HUES48 (cell line): ENCODE data around the gene HID1.
A peak's percentile ranks its signal among the peaks of the same experiment; 100 is the strongest.

ENCODE experiments used
- H3K27ac ChIP-seq: one replicate; pipeline ENCODE4 v1.7.0; 2013; ENCODE audit warnings: low read depth, low read length, inconsistent platforms
- H3K27me3 ChIP-seq: 2 replicates; pipeline ENCODE4 v1.6.1; 2013; ENCODE audit warnings: mild to moderate bottlenecking, low read length; ENCODE audit not compliant: control insufficient read depth, insufficient read depth
- H3K36me3 ChIP-seq: 2 replicates; pipeline ENCODE4 v1.6.1; 2013; ENCODE audit warnings: low read length; ENCODE audit not compliant: control insufficient read depth, insufficient read depth
- H3K4me1 ChIP-seq: 2 replicates; pipeline ENCODE4 v1.6.1; 2013; ENCODE audit warnings: mild to moderate bottlenecking, low read length; ENCODE audit not compliant: control insufficient read depth, insufficient read depth
- H3K4me3 ChIP-seq: 2 replicates; pipeline ENCODE4 v1.5.1; 2013; ENCODE audit warnings: mild to moderate bottlenecking, low read depth, low read length
- H3K9ac ChIP-seq: 2 replicates; pipeline ENCODE4 v1.6.1; 2013; ENCODE audit warnings: mild to moderate bottlenecking, low read depth, low read length, moderate library complexity
- H3K9me3 ChIP-seq: 2 replicates; pipeline ENCODE4 v1.6.1; 2013; ENCODE audit warnings: low read length; ENCODE audit not compliant: control insufficient read depth, insufficient read depth

The HID1 gene

DNA sequence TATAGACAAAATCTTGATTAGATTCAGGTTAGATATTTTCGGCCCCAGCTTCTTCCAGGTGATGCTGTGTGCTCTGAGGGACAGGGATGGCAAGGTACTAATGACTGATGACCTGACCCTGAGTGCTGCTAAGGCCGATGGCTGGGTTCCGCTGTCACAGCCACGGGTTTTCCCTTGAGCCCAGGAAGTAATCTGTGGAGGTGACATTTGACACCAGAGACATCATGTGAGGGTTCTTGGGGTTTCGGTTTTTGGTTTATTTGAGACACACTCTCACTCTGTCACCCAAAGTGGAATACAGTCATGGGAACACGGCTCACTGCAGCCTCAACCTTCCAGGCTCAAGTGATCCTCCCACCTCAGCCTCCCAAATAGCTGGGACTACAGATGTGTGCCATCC, 27.0 kb downstream of the HID1 start:
- Histone ChIP-seq H3K9ac (no peak overlapping the region), H3K4me3 (no peak overlapping the region), H3K27ac (no peak overlapping the region), H3K9me3 (no peaks in the 10 kb centered on the region), H3K4me1 (peaks cover 7% of the 10 kb centered on the region), H3K36me3 (no peaks in the 10 kb centered on the region), H3K27me3 (no peaks in the 10 kb centered on the region)

- H3K27ac ChIP-seq = no peak overlapping the region
- peaks cover 7% of the 10 kb centered on the region for H3K27me3 ChIP-seq
- no peak overlapping the region for H3K9ac ChIP-seq
These were observed 28.6 kb downstream of the HID1 start for GRCh38 chr17:74943808-74944522.

GRCh38 chr17:74941128-74941725, 31.3 kb downstream of the HID1 start:
- Histone ChIP-seq H3K27me3 (peaks cover 34% of the 10 kb centered on the region), H3K4me1 (peaks cover 7% of the 10 kb centered on the region), H3K27ac (no peak overlapping the region), H3K36me3 (no peaks in the 10 kb centered on the region), H3K4me3 (no peak overlapping the region), H3K9me3 (no peaks in the 10 kb centered on the region), H3K9ac (no peak overlapping the region)

More at GRCh38 chr17:74943808-74944522, 28.6 kb downstream of the HID1 start:
- H3K36me3 ChIP-seq = no peaks in the 10 kb centered on the region
- peaks cover 7% of the 10 kb centered on the region for H3K4me1 ChIP-seq
- H3K9me3 ChIP-seq = no peaks in the 10 kb centered on the region
- no peak overlapping the region for H3K4me3 ChIP-seq

DNA sequence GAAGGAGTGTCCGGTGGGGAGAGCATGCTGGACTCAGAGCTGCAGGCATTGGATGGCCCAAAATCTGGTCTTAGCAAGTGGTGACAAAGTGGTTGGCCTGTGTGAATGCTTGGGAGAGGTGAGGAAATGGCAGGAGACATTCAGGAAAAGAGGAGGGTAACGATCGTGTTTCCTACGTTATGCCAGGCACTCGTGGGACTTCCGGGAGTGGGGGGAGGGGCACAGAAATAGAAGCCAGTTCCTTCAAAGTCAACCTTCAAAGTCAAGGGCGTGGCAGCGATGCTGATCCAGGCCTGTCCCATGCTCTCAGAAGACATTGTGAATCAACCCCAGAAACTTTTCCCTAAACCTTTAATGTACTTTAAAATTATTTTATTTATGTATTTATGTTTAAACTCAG, 33.0 kb downstream of the HID1 start:
- Histone ChIP-seq H3K9ac (no peak overlapping the region), H3K4me3 (no peak overlapping the region), H3K27me3 (peaks cover 51% of the 10 kb centered on the region), H3K27ac (no peak overlapping the region), H3K36me3 (no peaks in the 10 kb centered on the region), H3K4me1 (peaks cover 12% of the 10 kb centered on the region), H3K9me3 (no peaks in the 10 kb centered on the region)

- H3K27me3 ChIP-seq = peaks cover 62% of the 10 kb centered on the region
- no peak overlapping the region for H3K27ac ChIP-seq
These were observed 34.2 kb downstream of the HID1 start for GRCh38 chr17:74938194-74938950.

GRCh38 chr17:74937064-74938051, 35.2 kb downstream of the HID1 start:
- no peaks in the 10 kb centered on the region for H3K36me3 ChIP-seq
- H3K9me3 ChIP-seq = no peaks in the 10 kb centered on the region
- no peak overlapping the region for H3K4me3 ChIP-seq
- H3K27me3 ChIP-seq = peaks cover 72% of the 10 kb centered on the region
- 0 out of 2 replicates have a peak, but pooled peaks cover 5% of the 10 kb centered on the region for H3K4me1 ChIP-seq
- no peak overlapping the region for H3K9ac ChIP-seq
- H3K27ac ChIP-seq = no peak overlapping the region

More at GRCh38 chr17:74938194-74938950, 34.2 kb downstream of the HID1 start:
- Histone ChIP-seq H3K4me1 (0 out of 2 replicates have a peak, but pooled peaks cover 5% of the 10 kb centered on the region), H3K4me3 (no peak overlapping the region), H3K9me3 (no peaks in the 10 kb centered on the region), H3K36me3 (no peaks in the 10 kb centered on the region), H3K9ac (no peak overlapping the region)

DNA sequence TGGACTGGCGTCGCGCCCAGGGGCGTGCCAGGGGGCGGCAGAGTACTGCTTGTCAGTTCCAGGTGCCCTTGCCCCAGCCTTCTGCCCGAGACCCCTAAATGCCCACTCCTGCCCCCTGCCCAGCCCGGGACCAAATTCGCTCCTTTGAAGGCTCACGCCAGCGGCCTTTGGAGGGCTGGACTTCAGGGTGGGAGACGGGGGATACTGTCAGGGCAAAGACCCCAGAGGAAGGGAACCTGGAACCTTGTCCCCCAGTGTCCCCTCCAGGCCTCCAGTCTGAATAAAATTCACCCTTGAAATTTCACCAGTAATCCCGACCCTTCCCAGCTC, 36.1 kb downstream of the HID1 start:
- Histone ChIP-seq H3K4me1 (0 out of 2 replicates have a peak, but pooled peaks cover 5% of the 10 kb centered on the region), H3K36me3 (no peaks in the 10 kb centered on the region), H3K27ac (no peak overlapping the region), H3K9me3 (no peaks in the 10 kb centered on the region), H3K4me3 (no peak overlapping the region), H3K9ac (no peak overlapping the region), H3K27me3 (peaks cover 72% of the 10 kb centered on the region)

- Histone ChIP-seq H3K4me3 (peak within 1 kb of the TSS; percentile 48), H3K9me3 (no peaks in the 10 kb centered on the region), H3K27me3 (peaks cover 76% of the 10 kb centered on the region), H3K9ac (no peak within 1 kb of the TSS), H3K4me1 (0 out of 2 replicates have a peak, but pooled peaks cover 5% of the 10 kb centered on the region), H3K27ac (no peak within 1 kb of the TSS), H3K36me3 (no peaks in the 10 kb centered on the region)
These were observed 36.7 kb downstream of the HID1 start, which contains the start of gene OTOP3 for GRCh38 chr17:74935585-74936469. OTOP3 (plus strand) TSS chr17:74935898; CDS start chr17:74935922, 24 bp downstream.

GRCh38 chr17:74935048-74935447, 37.5 kb downstream of the HID1 start:
- no peaks in the 10 kb centered on the region for H3K36me3 ChIP-seq
- H3K27ac ChIP-seq = no peak overlapping the region
- H3K4me3 ChIP-seq = peak overlapping the region; percentile 48; the same call in 1 of the 2 replicates
- no peaks in the 10 kb centered on the region for H3K9me3 ChIP-seq
- 0 out of 2 replicates have a peak, but pooled peaks cover 5% of the 10 kb centered on the region for H3K4me1 ChIP-seq
- peaks cover 76% of the 10 kb centered on the region for H3K27me3 ChIP-seq
- H3K9ac ChIP-seq = no peak overlapping the region
